Left ventricle myocardium inferior (tissue), 1 donor: ENCODE results near the gene RBPJL. TPM values are rescaled to one million over a fixed set of nuclear protein-coding genes. Genes with fewer than 3 reads are reported as not detected.

Experiments used
- DNase-seq: peaks from one replicate; pipeline ENCODE4 v3.0.0-alpha.2; 2020
- H3K27ac ChIP-seq: fragments of 200-600 bp; replicated peaks from 2 replicates; pipeline ENCODE4 v1.8.0; 2021
- H3K27me3 ChIP-seq: fragments of 200-600 bp; 2 replicates; pipeline ENCODE4 v1.8.0; 2021; ENCODE audit warnings: low read depth
- H3K36me3 ChIP-seq: fragments of 200-600 bp; 2 replicates; pipeline ENCODE4 v1.8.0; 2021
- H3K4me1 ChIP-seq: fragments of 200-600 bp; 2 replicates; pipeline ENCODE4 v1.8.0; 2021
- H3K4me3 ChIP-seq: fragments of 200-600 bp; 2 replicates; pipeline ENCODE4 v1.8.0; 2021; ENCODE audit warnings: mild to moderate bottlenecking, moderate library complexity
- H3K9me3 ChIP-seq: fragments of 200-600 bp; replicated peaks from 2 replicates; pipeline ENCODE4 v1.8.0; 2021
- intact Hi-C: fragments of 100-400 bp; cut with micrococcal nuclease; formaldehyde crosslinking; loops from one replicate; pipeline ENCODE4 v1.11.0; 2022
- total RNA-seq: library from RNA; stranded (reverse); fragmentation: NEBNext Ultra II Directional; extraction: Animal tissue kit (Norgen Biotek cat#: 25700); gene quantifications from one replicate; pipeline ENCODE4 v1.2.1, GENCODE V29; 2021
- TF ChIP-seq, protein P1 (sequence below): fragments of 200-600 bp; IDR thresholded peaks from 2 replicates; pipeline ENCODE4 v1.8.0; 2021; ENCODE audit warnings: antibody characterized with exemption, mild to moderate bottlenecking, borderline replicate concordance
- donor health status: DM: no; HTN: yes; CAD: no; lungs with severe emphysema.

RBPJL gene
- total RNA-seq, 1 donor from 2014 or later: not detected

DNA sequence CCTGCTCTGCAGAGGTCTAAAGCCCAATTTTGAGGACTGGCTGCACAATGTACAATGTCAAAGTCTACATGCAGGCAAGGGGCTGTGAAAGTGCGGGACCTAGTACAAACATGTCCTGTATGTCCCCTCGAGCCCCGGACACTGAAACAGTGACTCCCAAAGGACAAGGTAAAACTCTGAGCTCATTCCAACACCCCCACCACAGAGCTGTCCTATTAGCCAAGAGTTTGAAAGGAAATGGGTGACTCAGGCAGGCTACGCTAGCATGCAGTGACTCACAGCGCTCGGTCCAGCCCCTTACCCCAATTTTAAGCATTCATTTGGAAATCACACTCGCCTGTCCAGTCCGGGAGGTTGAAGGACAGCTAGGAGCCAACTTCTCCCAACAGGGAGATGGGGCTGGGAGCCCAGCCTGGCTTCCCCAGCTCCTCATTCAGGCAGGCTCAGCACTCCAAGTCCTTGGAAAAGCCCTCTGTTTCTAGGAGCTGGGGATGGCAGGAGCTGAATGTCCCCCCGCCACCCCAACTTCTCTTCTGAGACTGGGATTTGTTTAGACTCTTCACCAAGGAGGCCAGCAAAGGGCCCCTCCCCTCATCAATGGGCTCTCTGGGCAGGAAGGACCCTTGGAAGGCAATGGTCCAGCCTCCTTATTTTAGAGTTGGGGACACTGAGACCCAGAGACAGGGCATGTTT lies 37.7 kb downstream of the RBPJL start:
- Histone ChIP-seq H3K9me3 (no peaks in the 10 kb centered on the region), H3K4me1 (peaks cover 93% of the 10 kb centered on the region), H3K27ac (peak overlapping the region; percentile 94), H3K27me3 (no peaks in the 10 kb centered on the region), H3K36me3 (peaks cover 7% of the 10 kb centered on the region), H3K4me3 (peak overlapping the region; percentile 85)
- intact Hi-C loops: no loop called here
- no peak for DNase-seq
- TF ChIP-seq, protein P1, sequence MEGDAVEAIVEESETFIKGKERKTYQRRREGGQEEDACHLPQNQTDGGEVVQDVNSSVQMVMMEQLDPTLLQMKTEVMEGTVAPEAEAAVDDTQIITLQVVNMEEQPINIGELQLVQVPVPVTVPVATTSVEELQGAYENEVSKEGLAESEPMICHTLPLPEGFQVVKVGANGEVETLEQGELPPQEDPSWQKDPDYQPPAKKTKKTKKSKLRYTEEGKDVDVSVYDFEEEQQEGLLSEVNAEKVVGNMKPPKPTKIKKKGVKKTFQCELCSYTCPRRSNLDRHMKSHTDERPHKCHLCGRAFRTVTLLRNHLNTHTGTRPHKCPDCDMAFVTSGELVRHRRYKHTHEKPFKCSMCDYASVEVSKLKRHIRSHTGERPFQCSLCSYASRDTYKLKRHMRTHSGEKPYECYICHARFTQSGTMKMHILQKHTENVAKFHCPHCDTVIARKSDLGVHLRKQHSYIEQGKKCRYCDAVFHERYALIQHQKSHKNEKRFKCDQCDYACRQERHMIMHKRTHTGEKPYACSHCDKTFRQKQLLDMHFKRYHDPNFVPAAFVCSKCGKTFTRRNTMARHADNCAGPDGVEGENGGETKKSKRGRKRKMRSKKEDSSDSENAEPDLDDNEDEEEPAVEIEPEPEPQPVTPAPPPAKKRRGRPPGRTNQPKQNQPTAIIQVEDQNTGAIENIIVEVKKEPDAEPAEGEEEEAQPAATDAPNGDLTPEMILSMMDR: no peak

DNA sequence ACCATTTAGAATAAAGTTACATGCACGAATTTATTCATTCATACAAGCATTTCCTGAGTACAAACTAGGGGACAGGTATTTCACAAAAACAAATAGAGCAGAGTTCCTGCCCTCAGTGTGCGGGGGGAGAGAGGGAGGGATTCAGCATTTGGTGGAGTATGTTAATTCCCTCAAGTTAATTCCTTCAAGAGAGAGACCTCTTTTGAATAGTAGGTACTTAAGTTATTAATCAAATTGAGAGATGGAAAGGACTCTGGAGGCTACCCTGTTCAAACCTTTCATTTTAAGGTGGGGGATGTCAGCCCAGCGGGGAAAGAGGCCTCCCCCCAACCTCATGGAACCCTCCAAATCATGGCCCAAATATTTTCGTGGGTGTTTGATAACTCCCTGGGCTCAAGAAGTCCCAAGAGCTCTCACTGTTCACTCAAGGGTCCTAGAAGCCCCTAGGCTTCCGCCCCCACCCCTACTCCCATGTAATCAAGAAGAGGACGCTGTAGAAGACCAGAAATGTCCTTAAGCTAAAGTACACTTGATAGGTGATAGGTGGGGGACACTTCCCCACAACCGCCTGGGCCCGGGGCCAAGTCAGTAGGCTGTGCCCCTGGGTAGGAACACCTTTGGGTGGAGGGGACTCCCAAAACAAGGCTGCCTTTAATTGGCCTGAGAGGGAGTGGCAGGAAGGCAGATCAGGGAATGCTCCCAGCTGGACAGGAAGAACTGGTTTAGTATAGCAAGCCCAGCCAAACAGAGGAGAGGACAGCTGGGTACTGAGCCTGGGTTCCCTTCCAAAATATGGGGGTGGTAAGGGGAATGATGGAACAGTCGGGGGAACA lies 38.7 kb downstream of the RBPJL start:
- Histone ChIP-seq H3K27ac (peak overlapping the region; percentile 94), H3K27me3 (no peaks in the 10 kb centered on the region), H3K9me3 (no peaks in the 10 kb centered on the region), H3K4me3 (peak overlapping the region; percentile 85), H3K4me1 (peaks cover 83% of the 10 kb centered on the region), H3K36me3 (no peaks in the 10 kb centered on the region)
- intact Hi-C loops: no loop called here
- TF ChIP-seq, protein P1: no peak
- no peak for DNase-seq

DNA sequence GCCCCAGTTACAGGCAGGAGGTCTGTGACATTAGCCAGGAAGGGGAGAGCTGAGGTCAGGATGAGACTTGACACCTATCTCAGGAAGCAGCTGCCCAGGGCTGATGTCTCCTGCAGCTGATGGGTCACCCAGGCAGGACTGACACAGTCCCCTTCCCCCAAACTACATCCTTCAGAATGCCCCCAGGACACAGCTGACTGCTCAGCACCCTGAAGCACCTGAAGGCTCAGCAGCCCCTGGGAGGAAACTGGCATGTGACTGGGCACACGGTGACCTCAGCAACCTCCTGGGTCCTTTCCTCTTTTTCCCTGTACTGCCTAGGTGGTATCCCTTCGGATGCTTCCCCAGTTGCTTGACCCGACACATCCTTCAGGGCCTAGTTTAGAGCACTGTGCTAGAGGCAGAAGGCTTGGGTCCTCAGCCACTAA lies 39.7 kb downstream of the RBPJL start:
- TF ChIP-seq, protein P1: no peak
- Histone ChIP-seq H3K4me1 (peaks cover 73% of the 10 kb centered on the region), H3K4me3 (peak overlapping the region; percentile 85), H3K27me3 (no peaks in the 10 kb centered on the region), H3K27ac (peak overlapping the region; percentile 94), H3K36me3 (no peaks in the 10 kb centered on the region), H3K9me3 (no peaks in the 10 kb centered on the region)
- no peak for DNase-seq
- intact Hi-C loops: no loop called here

DNA sequence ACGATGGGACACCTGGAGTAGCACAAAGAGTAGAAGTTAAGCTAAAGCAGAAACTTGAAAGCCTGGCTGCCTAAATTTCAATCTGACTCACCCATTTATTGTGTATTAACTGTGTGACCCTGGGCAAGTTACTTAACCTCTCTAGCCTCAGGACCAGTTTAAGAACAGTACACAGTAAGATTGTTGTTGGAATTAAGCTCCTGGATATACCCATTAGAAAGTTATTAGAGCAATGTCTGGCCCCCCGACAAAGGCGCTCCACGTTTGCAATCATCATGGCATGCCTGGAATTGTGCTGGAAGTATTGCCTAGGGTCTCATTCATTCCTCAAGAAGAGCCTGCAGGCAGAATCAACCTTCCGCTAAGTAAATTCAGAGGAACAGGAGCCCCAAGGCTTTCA lies 40.2 kb downstream of the RBPJL start:
- H3K36me3 ChIP-seq: no peaks in the 10 kb centered on the region
- H3K27ac ChIP-seq: peak overlapping the region; percentile 94
- no peaks in the 10 kb centered on the region for H3K9me3 ChIP-seq
- TF ChIP-seq, protein P1: no peak
- peak overlapping the region; percentile 85 for H3K4me3 ChIP-seq
- H3K27me3 ChIP-seq: no peaks in the 10 kb centered on the region
- H3K4me1 ChIP-seq: peaks cover 68% of the 10 kb centered on the region
- DNase-seq: no peak
- intact Hi-C loops: no loop called here

DNA sequence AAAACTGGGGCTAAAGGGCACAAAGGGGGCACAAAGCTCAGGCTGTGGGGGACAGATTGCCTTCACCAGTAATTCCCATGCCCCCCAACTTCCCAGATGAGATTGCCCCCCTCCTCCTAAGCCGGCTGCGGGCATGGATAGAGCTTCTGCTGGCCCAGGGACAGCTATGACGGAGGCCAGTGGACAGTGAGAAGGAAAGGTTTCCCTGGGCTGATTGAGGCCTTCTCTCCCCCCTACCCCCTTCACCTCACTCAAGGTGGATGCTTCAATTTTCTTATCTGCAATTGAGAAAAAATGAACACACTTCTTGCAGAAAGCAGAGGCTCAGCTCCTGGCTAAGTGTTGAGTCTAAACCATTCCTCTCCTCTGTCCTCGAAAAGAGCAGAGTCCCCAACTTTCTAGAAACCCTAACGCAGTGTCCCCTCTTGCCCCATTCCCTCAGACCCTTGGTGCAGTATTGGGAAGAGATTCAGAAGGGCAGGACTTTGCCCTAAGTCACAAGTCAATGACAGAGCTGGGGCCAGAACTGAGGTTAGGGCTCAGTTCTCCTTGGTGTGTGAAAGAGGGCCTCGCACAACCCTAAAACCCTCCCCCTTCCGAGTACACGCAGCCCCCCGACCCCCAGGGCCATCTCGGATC lies 40.8 kb downstream of the RBPJL start:
- no peak for DNase-seq
- H3K9me3 ChIP-seq: no peaks in the 10 kb centered on the region
- H3K4me1 ChIP-seq: peaks cover 62% of the 10 kb centered on the region
- TF ChIP-seq, protein P1: no peak
- peak overlapping the region; percentile 85 for H3K4me3 ChIP-seq
- intact Hi-C loops: no loop called here
- no peaks in the 10 kb centered on the region for H3K27me3 ChIP-seq
- H3K27ac ChIP-seq: peak overlapping the region; percentile 94
- H3K36me3 ChIP-seq: no peaks in the 10 kb centered on the region
